Measurements from ENCODE around the gene POLR2E. TPM values are rescaled to one million over a fixed set of nuclear protein-coding genes. Genes with fewer than 3 reads are reported as not detected.
A peak's percentile ranks its signal among the peaks of the same experiment; 100 is the strongest.

POLR2E gene
- total RNA-seq, 2 donors from 2014 or later = 24.9 to 78.1 TPM

GRCh38 chr19:1110809-1111640 lies 15.8 kb upstream of the POLR2E start:
- 88 to 91% methylated on average over 12 to 14 of the region's 18 CpGs for WGBS, 2 donors
- H3K36me3 ChIP-seq (replicated peaks in 1 of 2; ENCODE audit: insufficient read depth in 1 of 2, low read depth in 2 of 2) = peaks cover 0 to 11% of the 10 kb centered on the region in 2 donors
- TF ChIP-seq CTCF (IDR thresholded peaks at IDR 0.05) (no peak), POLR2A (IDR thresholded peaks at IDR 0.05) (no peak)
- H3K4me1 ChIP-seq = peaks cover 21% of the 10 kb centered on the region
- DNase-seq (no peak), ATAC-seq (no peak)
- no peaks in the 10 kb centered on the region for H3K9me3 ChIP-seq
- H3K4me3 ChIP-seq = no peak overlapping the region
- peak overlapping the region in 1 of 4 donors; percentile 12 for H3K27ac ChIP-seq
- H3K27me3 ChIP-seq = no peaks in the 10 kb centered on the region
- intact Hi-C loops (cut with DNase I) = loop anchor here (5.0 kb wide), 1 partner anchor 81 kb away; no protein-coding TSS in a partner anchor

GRCh38 chr19:1109697-1110671 lies 14.8 kb upstream of the POLR2E start:
- ATAC-seq (no peak), DNase-seq (no peak)
- Histone ChIP-seq H3K27ac (no peak overlapping the region), H3K27me3 (no peaks in the 10 kb centered on the region), H3K9me3 (no peaks in the 10 kb centered on the region), H3K36me3 (replicated peaks in 1 of 2; ENCODE audit: insufficient read depth in 1 of 2, low read depth in 2 of 2) (peaks cover 0 to 5% of the 10 kb centered on the region in 2 donors), H3K4me1 (peaks cover 31% of the 10 kb centered on the region), H3K4me3 (no peak overlapping the region)
- intact Hi-C loops (cut with DNase I) = loop anchor here (5.0 kb wide), 1 partner anchor 82 kb away; no protein-coding TSS in a partner anchor
- TF ChIP-seq CTCF (IDR thresholded peaks at IDR 0.05) = no peak
- no peak for TF ChIP-seq POLR2A (IDR thresholded peaks at IDR 0.05)
- WGBS, 2 donors = 89 to 93% methylated on average over 20 to 52 of the region's 54 CpGs

- H3K36me3 ChIP-seq (replicated peaks in 1 of 2; ENCODE audit: insufficient read depth in 1 of 2, low read depth in 2 of 2) = peaks cover 0 to 1% of the 10 kb centered on the region in 2 donors
- H3K9me3 ChIP-seq = no peaks in the 10 kb centered on the region
- peaks cover 33% of the 10 kb centered on the region for H3K4me1 ChIP-seq
- WGBS, 2 donors = 89 to 97% methylated on average over 7 to 34 of the region's 48 CpGs
- no peak overlapping the region for H3K27ac ChIP-seq
- intact Hi-C loops (cut with DNase I) = no loop called here
- no peak for ATAC-seq
- H3K27me3 ChIP-seq = no peaks in the 10 kb centered on the region
- H3K4me3 ChIP-seq = no peak overlapping the region
- no peak for TF ChIP-seq POLR2A (IDR thresholded peaks at IDR 0.05)
- TF ChIP-seq CTCF (IDR thresholded peaks at IDR 0.05) = no peak
- peak in 1 of 4 donors; percentile 36 for DNase-seq
Observed at GRCh38 chr19:1109032-1109551, 13.9 kb upstream of the POLR2E start.

GRCh38 chr19:1108291-1109031 lies 13.3 kb upstream of the POLR2E start:
- ATAC-seq (no peak), DNase-seq (no peak)
- Histone ChIP-seq H3K9me3 (no peaks in the 10 kb centered on the region), H3K36me3 (replicated peaks in 1 of 2; ENCODE audit: insufficient read depth in 1 of 2, low read depth in 2 of 2) (no peaks in the 10 kb centered on the region), H3K4me3 (no peak overlapping the region), H3K27me3 (no peaks in the 10 kb centered on the region), H3K4me1 (peaks cover 28% of the 10 kb centered on the region), H3K27ac (no peak overlapping the region)
- intact Hi-C loops (cut with DNase I) = no loop called here
- 92 to 98% methylated on average over 13 to 68 of the region's 89 CpGs for WGBS, 2 donors
- no peak for TF ChIP-seq POLR2A (IDR thresholded peaks at IDR 0.05)
- TF ChIP-seq CTCF (IDR thresholded peaks at IDR 0.05) = no peak

All from body of pancreas (tissue), 4 donors.